HG03095 (cell line): Measurements from ENCODE around the gene PLXNA2.

Experiments
- ATAC-seq: cut with Tn5 transposase; IDR thresholded peaks from one replicate; pipeline ENCODE4 v1.9.1; 2021; ENCODE audit warnings: moderate library complexity; ENCODE audit not compliant: unreplicated experiment

PLXNA2 gene

GRCh38 chr1:208031932-208032320 lies 212.3 kb downstream of the PLXNA2 start:
- ATAC-seq = no peak

- ATAC-seq = no peak
Observed at GRCh38 chr1:208031316-208031931, 212.8 kb downstream of the PLXNA2 start.

DNA sequence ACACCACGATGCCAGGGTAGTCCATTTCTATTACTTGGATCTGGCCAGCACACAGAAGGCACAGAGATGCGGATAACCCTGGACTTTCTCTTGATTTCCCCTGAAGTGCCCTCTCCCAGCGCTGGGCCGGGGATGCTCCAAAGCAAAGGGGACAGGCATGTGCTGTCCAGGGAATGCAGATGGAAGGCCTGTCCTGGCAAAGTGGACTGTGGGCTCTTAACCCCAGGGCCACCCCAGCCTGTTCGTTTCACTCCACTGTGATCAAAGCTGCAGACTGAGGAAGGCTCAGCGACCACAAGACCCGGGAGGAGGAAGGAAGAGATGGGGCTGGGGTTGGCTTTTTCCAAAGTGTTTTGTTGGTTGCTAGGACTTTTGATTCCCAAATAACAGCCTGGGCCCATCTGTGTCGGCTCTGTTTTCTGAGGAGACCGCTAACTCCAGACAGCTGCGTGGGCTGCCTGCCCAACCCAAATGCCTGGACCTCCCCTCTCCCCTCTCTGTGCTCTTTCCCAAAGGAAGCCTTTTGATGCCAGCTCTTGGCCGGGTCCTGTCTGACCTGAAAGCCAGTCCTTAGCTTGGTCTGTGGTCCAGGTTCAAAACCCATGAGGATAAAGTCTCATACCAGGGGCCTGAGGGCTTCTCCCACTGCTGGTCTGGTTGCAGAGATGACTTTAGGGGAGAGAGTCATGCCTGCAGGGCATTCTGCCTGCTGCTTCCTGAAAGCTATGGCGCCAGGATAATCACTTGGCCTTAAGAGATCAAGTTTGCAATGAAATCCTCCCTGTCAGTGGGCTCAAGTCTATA lies 213.7 kb downstream of the PLXNA2 start:
- ATAC-seq = no peak

DNA sequence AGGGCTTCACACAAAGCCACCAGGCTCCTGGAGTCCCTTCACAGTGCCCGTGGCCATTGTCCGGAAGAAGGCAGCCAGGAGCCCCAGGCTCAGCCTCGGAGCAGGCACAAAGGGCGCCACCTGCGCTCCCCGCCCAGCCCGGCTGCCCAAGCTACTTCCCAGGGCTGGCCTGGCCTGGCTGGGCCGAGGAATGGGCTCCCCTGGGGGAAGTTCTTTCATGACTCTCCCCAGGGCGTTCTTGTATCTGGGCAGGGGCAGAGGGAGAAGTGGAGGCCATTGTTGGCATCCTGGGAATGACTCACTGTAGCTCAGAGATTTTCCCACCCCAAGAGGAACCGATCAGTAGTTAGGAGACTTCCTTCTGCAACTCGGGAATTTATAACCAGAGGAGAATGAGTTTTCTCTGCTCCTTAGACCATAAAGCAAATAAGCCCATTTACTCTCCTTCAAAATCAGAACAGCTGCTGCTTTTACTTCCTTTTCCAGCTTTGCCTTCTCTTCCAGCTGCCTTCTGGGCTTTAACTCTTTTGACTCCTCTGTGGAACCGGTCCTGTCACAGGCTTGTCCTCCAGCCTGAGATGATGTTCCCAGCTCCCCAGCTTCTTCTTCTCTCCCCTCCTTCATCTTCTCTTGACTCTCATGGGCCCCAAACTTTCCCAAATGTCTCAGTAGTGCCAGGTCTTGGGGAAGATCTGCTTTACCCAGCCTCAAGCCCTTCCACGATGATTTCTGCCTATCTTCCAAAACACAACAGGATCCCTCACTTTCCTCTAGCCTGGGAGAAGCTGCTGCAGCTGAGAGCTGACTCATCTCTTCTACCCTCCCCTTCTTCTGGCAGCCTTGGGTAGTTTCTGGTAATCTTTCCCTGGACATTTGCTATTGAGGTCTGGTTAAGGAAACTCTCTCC lies 214.6 kb downstream of the PLXNA2 start:
- ATAC-seq = no peak

- ATAC-seq = no peak
Observed at GRCh38 chr1:208028526-208028925, 215.7 kb downstream of the PLXNA2 start.

DNA sequence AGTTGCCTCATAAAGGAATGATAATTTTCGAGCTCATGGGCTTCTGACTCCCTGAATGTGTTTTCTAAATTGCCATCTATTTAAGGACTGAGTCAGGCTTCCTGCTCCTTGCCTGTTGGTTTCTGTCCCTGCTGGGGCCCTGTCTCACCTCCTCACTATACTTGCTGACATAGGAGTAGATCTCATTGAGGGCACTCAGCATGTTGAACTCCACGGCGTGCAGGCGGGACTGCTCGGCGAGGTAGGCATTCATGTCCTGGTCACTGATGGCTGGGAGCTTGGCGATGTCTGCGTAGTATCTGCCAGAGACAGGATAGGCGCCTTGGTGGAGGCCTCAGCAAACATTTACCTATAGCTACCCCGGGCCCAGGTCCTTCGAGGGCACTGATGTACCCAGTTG lies 216.3 kb downstream of the PLXNA2 start:
- ATAC-seq = no peak

DNA sequence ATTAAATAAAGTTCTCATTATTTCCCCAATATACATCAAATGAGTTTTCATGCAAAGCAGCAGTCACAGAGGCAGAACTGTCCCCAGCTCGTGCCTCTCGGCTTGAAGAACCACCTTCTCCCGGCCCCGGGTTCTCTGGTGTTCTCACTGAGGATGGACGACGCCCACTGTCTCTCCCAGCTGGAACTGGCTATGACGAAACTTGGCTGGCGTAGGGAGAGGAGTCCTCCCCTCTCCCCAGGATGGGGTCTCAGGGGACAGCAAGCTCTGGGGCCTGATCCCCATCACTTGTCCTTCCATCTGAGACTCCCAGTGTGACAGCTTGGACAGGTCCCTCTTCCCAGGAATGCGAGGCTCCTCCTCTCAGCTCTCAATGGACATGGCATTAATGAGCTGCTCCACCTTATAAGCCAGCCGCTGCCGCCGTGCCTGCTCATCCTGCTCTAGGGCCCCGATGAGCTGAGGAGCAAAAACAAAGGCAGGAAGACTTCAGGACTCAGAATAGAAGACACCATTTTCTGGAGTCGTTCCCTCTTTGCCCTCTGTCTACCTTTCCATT lies 217.2 kb downstream of the PLXNA2 start:
- ATAC-seq = no peak

DNA sequence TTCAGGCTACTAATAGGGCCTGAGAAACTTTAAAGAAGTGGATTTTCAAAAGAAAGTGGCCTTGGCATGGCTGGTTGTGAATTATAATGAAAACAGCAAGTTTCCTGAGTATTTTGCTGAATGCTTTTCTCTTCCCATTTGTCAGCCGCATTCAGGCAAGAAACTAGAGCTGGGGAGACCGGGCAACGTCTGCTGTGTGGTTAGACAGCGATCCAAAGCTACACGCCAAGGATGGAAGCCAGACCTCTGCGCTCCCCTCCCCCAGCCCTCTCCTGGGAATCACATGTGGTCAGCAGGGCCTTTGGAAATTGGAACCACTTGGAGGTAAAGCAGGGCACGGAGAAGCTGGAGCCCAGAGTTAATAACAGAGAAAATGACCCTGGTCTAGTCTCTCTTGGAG lies 219.2 kb downstream of the PLXNA2 start:
- no peak for ATAC-seq

DNA sequence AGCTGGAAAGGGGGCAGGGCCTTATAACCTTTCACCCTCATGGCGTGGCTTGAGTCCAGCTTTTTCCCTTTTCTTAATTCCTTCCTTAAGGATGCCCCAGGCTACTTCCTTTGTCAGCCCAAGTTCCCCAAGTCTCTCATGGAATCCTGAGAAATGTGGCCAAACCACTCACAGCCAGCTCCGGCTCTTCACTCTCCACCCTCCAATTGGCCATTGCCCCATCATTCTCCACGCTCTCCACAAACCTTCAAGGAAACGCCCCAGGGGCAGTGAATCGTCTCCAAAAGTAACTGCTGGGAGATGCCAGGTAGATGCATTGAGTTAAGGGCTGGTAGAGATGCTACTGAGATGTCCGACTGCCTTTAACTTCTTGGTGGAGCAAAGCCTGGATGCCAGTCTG lies 219.8 kb downstream of the PLXNA2 start:
- ATAC-seq = no peak

DNA sequence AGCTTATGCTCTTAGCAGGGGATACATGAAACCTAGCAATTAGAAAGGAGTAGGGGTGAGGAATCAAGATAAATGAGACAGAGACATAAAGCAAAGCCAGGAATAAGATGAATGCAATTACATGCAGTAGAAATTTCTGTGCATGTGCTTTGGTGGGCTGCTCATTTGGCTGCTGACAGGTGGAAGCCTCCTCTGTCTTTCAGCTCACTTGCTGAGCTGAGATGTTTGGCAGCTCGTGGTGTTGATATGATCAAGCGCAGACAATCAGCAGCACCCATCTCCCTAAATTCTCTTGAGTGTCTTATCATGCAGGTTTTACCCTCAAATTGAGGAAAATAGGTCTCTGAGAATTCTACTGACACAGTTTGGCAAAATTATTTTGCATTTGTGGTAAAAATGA lies 224.9 kb downstream of the PLXNA2 start:
- no peak for ATAC-seq

DNA sequence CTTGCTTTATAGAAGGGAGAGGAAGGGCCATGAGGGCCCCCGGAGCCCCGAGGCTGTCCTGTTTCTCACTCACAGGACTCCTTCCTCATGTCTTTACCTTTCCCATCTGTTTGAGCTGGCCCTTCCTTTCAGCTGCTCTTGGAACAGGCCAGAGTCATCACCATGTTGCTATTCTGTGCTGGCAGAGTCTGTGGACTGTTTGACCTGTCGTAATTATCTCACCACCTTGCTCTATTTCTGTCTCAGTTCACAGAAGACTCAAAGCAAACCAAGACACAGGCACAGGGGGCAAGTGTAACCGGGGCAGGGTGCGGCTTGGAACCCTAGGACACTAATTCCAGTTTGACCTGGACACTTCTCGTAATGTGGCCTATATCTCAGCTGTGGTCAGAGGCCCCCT lies 228.9 kb downstream of the PLXNA2 start:
- no peak for ATAC-seq

DNA sequence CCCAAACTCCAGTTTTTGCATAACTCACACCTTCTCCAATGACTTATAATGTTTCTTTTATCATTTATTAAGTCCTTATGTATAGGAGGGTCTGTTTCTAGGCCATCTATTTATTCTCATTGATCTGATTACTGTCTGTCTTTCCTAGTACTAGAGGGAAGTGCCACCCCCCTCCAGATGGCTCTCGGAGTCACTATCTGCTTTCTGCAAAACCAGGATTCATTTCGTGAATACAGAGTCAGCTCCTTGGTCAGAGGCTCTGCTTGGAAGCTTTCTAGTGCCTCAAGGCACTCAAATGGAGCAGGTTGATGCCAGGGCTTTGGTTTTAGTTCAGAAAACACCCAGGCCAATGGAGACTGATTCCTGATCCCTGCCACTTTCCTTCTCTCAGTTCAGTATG lies 231.0 kb downstream of the PLXNA2 start:
- ATAC-seq = no peak

DNA sequence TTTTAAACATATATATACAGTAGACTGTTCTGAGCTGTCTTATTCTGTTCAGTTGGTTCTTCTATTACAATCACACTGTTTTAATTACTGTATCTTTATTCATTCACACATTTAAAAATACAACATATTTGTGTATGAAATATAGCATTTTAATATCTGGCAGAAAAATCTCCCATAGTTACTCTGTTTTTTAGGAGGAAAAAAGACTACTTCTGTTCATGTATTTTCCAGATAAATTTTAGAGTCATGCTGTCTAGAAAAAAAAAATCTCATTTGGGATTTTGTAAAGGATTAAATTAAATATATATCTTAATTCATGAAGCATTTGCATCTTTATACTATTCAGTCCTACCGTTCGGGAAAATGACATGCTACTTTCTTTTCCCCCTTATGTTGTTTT lies 231.5 kb downstream of the PLXNA2 start:
- no peak for ATAC-seq

- no peak for ATAC-seq
Observed at GRCh38 chr1:208010487-208011071, 233.6 kb downstream of the PLXNA2 start.

GRCh38 chr1:208009706-208010444 lies 234.3 kb downstream of the PLXNA2 start:
- ATAC-seq = no peak

- no peak for ATAC-seq
Observed at GRCh38 chr1:208009303-208009702, 234.9 kb downstream of the PLXNA2 start.

DNA sequence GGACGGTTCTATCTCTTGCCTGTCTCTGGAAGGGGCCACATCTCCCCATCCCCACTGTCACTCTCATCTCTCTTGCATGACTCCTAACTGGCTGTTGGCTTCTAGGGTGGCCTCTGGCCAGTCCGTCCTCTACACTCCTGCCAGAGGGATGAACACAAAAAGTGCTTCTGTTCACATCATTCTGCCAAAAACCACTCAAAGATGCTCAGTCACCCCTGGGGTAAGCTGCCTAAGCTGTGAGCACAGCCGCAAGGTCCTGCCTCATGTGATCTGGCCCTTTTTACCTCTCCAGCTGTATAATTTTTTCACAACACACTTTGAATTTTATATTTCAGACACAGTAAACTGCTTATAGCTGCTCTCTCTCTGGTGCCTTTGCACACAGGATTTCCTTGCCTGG lies 235.7 kb downstream of the PLXNA2 start:
- ATAC-seq = no peak

- no peak for ATAC-seq
Observed at GRCh38 chr1:208007938-208008342, 236.2 kb downstream of the PLXNA2 start.

DNA sequence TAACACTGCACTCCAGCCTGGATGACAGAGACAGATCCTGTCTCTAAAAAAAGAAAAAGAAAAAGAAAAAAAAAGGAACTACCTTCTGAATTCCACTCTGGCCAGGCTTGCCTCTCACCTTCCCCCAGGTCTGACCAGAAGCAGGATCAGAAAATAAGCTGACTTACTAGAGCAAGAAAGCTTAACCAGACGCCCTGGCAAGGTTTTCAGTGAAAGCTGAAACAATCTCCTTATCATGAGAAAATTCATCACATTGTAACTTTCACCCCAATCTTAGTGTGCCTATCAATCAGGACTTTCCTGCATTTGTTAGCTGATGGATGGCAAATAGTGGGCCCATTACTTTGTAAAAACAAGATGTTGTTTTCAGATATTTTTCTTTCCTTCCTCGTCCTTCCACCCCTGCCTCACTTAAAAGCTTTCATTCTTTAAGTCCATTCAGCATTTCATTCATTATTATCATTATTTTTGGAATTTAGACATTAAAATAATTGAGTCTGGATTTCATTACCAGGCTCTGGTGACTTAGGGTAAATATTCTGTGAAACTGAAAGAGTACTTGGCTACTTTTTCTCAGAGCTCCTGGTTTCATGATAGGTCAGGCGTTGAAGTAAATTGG lies 236.8 kb downstream of the PLXNA2 start:
- no peak for ATAC-seq
